Neuronal stem cell (in vitro differentiated cells): ENCODE results near the gene SUPT3H.

ENCODE experiments used
- DNase-seq: peaks from one replicate; pipeline ENCODE4 v3.0.0-alpha.2; 2013; ENCODE audit warnings: low spot score
- H2AFZ ChIP-seq: one replicate; pipeline ENCODE4 v1.6.1; 2013; ENCODE audit warnings: mild to moderate bottlenecking, low read length, inconsistent platforms
- H2AK5ac ChIP-seq: 2 replicates; pipeline ENCODE4 v1.6.1; 2013; ENCODE audit warnings: low read depth, mild to moderate bottlenecking, inconsistent platforms, low read length, moderate library complexity, mixed read lengths
- H2BK120ac ChIP-seq: 2 replicates; pipeline ENCODE4 v1.6.1; 2013; ENCODE audit warnings: low read depth, mild to moderate bottlenecking, inconsistent platforms, low read length, moderate library complexity, mixed read lengths
- H2BK12ac ChIP-seq: one replicate; pipeline ENCODE4 v1.6.1; 2013; ENCODE audit warnings: low read length, inconsistent platforms
- H2BK15ac ChIP-seq: 2 replicates; pipeline ENCODE4 v1.6.1; 2013; ENCODE audit warnings: mild to moderate bottlenecking, low read length, inconsistent platforms, mixed read lengths
- H2BK5ac ChIP-seq: one replicate; pipeline ENCODE4 v1.6.1; 2013; ENCODE audit warnings: inconsistent platforms, mild to moderate bottlenecking, low read length, moderate library complexity
- H3K14ac ChIP-seq: one replicate; pipeline ENCODE4 v1.6.1; 2013; ENCODE audit warnings: low read length, inconsistent platforms
- H3K18ac ChIP-seq: 2 replicates; pipeline ENCODE4 v1.6.1; 2013; ENCODE audit warnings: low read length, inconsistent platforms
- H3K23ac ChIP-seq: 2 replicates; pipeline ENCODE4 v1.6.1; 2013; ENCODE audit warnings: low read depth, mild to moderate bottlenecking, mixed read lengths, low read length, inconsistent platforms; ENCODE audit not compliant: poor library complexity
- H3K27ac ChIP-seq: replicated peaks from 3 replicates; pipeline ENCODE4 v1.5.1; 2013; ENCODE audit warnings: low read length, inconsistent platforms
- H3K27me3 ChIP-seq, 3 experiments: 2 replicates each; pipeline ENCODE4 v1.6.1; 2013; ENCODE audit warnings: low read length in 3 of 3, mild to moderate bottlenecking in 2 of 3, inconsistent platforms in 1 of 3, low read depth in 1 of 3, mixed read lengths in 1 of 3, moderate library complexity in 1 of 3; ENCODE audit not compliant: control insufficient read depth in 3 of 3, insufficient read depth in 3 of 3
- H3K36me3 ChIP-seq, 2 donors: replicated peaks in 1 of 2; 2 replicates each; pipeline ENCODE4 v1.6.1; 2013; ENCODE audit warnings: low read length in 2 of 2; ENCODE audit not compliant: control insufficient read depth in 2 of 2, insufficient read depth in 2 of 2
- H3K4ac ChIP-seq: 2 replicates; pipeline ENCODE4 v1.6.1; 2013; ENCODE audit warnings: inconsistent platforms, mild to moderate bottlenecking, low read length, moderate library complexity
- H3K4me1 ChIP-seq, 2 donors: 1 replicate in 1 of 2; 2 replicates in 1 of 2; pipeline ENCODE4 v1.6.1; 2013; ENCODE audit warnings: low read length in 2 of 2, low read depth in 1 of 2; ENCODE audit not compliant: control insufficient read depth in 2 of 2, insufficient read depth in 1 of 2
- H3K4me2 ChIP-seq: one replicate; pipeline ENCODE4 v1.6.1; 2013; ENCODE audit warnings: mild to moderate bottlenecking, low read length, inconsistent platforms; ENCODE audit not compliant: insufficient read depth, poor library complexity, severe bottlenecking
- H3K4me3 ChIP-seq, 2 donors: 2 replicates each; pipeline ENCODE4 v1.5.1; 2013; ENCODE audit warnings: low read length in 2 of 2, mild to moderate bottlenecking in 2 of 2, inconsistent platforms in 1 of 2, moderate library complexity in 1 of 2
- H3K79me1 ChIP-seq: one replicate; pipeline ENCODE4 v1.6.1; 2013; ENCODE audit warnings: low read depth, mild to moderate bottlenecking, inconsistent platforms, low read length, moderate library complexity
- H3K9ac ChIP-seq: one replicate; pipeline ENCODE4 v1.6.1; 2013; ENCODE audit warnings: mild to moderate bottlenecking, low read depth, low read length, inconsistent platforms; ENCODE audit not compliant: poor library complexity
- H3K9me3 ChIP-seq, 2 donors: replicated peaks in 1 of 2; 2 replicates each; pipeline versions ENCODE3 to v1.6.1; 2013; ENCODE audit warnings: low read length in 2 of 2, mild to moderate bottlenecking in 2 of 2, inconsistent platforms in 1 of 2, low read depth in 1 of 2, mixed read lengths in 1 of 2, moderate library complexity in 1 of 2; ENCODE audit not compliant: control insufficient read depth in 2 of 2, insufficient read depth in 1 of 2
- H4K8ac ChIP-seq: one replicate; pipeline ENCODE4 v1.6.1; 2013; ENCODE audit warnings: low read depth, mild to moderate bottlenecking, inconsistent platforms, low read length, moderate library complexity
- H4K91ac ChIP-seq: one replicate; pipeline ENCODE4 v1.6.1; 2013; ENCODE audit warnings: low read length, low read depth, mild to moderate bottlenecking, inconsistent platforms; ENCODE audit not compliant: poor library complexity
- WGBS, 2 donors: extraction: QIAGEN DNeasy Blood & Tissue Kit; methylation state at CpG; one replicate each; pipeline ENCODE4 v1.1.7; 2013; ENCODE audit warnings: missing lambda C conversion rate in 2 of 2, mixed read lengths in 1 of 2; ENCODE audit not compliant: insufficient read length in 2 of 2, insufficient replicate concordance in 1 of 2; ENCODE audit errors: extremely low coverage in 2 of 2; 5-methylcytosine and 5-hydroxymethylcytosine counted together

SUPT3H gene

DNA sequence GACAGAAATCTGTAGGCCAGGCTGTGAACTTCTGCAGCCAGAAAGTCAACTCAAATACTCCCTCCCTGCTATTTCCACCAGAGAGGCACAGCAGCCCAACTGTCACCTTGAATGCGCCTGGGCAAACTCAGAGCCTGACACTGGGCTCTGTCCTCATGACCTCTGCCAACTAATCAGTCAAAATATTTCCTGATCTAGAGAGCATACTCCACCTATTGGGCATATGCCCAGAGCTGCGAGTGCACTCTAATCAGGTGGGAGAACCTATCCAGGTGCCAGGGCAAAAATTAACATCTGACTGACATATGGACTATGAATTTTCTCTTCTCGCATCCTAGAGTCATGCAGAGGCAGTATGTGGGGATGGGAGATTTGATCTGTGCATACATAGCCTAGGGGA lies 455.9 kb downstream of the SUPT3H start:
- H3K4me3 ChIP-seq = no peak overlapping the region
- no peak overlapping the region for H2BK5ac ChIP-seq
- no peaks in the 10 kb centered on the region for H3K9me3 ChIP-seq
- no peak overlapping the region for H3K4ac ChIP-seq
- H3K9ac ChIP-seq = no peak overlapping the region
- no peak overlapping the region for H4K91ac ChIP-seq
- no peak overlapping the region for H2BK12ac ChIP-seq
- no peak for DNase-seq
- WGBS, 2 donors = no CpG with 5 or more reads among the region's 3 CpGs
- no peak overlapping the region for H2AK5ac ChIP-seq
- no peak overlapping the region for H2BK120ac ChIP-seq
- no peak overlapping the region for H2BK15ac ChIP-seq
- H3K4me1 ChIP-seq = peaks cover 0 to 2% of the 10 kb centered on the region in 2 donors
- H3K27ac ChIP-seq = no peak overlapping the region
- H3K18ac ChIP-seq = no peak overlapping the region
- no peaks in the 10 kb centered on the region for H3K27me3 ChIP-seq
- no peak overlapping the region for H3K14ac ChIP-seq
- H2AFZ ChIP-seq = no peak overlapping the region
- no peaks in the 10 kb centered on the region for H3K36me3 ChIP-seq
- no peak overlapping the region for H4K8ac ChIP-seq
- no peak overlapping the region for H3K23ac ChIP-seq
- H3K4me2 ChIP-seq = no peak overlapping the region
- no peaks in the 10 kb centered on the region for H3K79me1 ChIP-seq

DNA sequence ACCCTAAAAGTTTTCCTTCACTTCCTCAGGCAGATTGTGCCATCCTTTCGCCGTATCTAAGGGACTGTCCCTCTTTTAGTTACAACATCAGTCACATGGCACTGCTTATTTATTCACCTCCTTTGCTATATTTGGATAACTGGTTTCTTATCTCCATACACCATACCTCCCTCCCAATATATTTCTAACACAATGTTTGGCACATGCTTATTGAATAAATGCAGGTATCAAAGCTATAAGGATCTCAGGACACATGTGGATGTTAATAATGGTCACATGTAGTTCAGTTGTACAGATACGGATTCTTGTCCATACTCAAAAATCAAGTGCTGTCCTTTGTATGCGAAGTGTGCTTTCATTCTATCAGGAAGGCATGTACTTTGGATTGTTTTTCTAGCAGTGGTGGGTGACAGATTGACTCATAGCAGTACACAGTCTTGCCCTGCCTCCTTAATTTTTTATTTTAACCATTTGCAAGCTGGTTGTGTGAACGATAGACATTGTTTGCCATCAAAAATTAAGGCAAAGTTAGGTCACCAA lies 456.7 kb downstream of the SUPT3H start:
- H2BK5ac ChIP-seq = no peak overlapping the region
- no peak overlapping the region for H3K4me2 ChIP-seq
- peaks cover 0 to 2% of the 10 kb centered on the region in 2 donors for H3K4me1 ChIP-seq
- no peak overlapping the region for H2AK5ac ChIP-seq
- no peak overlapping the region for H3K18ac ChIP-seq
- no peak overlapping the region for H2BK15ac ChIP-seq
- H3K23ac ChIP-seq = no peak overlapping the region
- no peak overlapping the region for H2BK120ac ChIP-seq
- no peak for DNase-seq
- H2BK12ac ChIP-seq = no peak overlapping the region
- H3K27ac ChIP-seq = no peak overlapping the region
- H3K4ac ChIP-seq = no peak overlapping the region
- no peaks in the 10 kb centered on the region for H3K79me1 ChIP-seq
- no peak overlapping the region for H3K9ac ChIP-seq
- H3K36me3 ChIP-seq = no peaks in the 10 kb centered on the region
- H3K14ac ChIP-seq = no peak overlapping the region
- no peak overlapping the region for H3K4me3 ChIP-seq
- no peak overlapping the region for H4K91ac ChIP-seq
- no peak overlapping the region for H2AFZ ChIP-seq
- WGBS, 2 donors = no CpG with 5 or more reads among the region's 5 CpGs
- no peaks in the 10 kb centered on the region for H3K27me3 ChIP-seq
- no peaks in the 10 kb centered on the region for H3K9me3 ChIP-seq
- H4K8ac ChIP-seq = no peak overlapping the region

GRCh38 chr6:44918671-44919296 lies 458.9 kb downstream of the SUPT3H start:
- Histone ChIP-seq H3K79me1 (no peaks in the 10 kb centered on the region), H3K14ac (no peak overlapping the region), H3K9ac (no peak overlapping the region), H3K4me3 (no peak overlapping the region), H3K27ac (no peak overlapping the region), H4K91ac (no peak overlapping the region), H2AFZ (no peak overlapping the region), H2AK5ac (no peak overlapping the region), H3K27me3 (no peaks in the 10 kb centered on the region), H3K4me1 (peaks cover 0 to 2% of the 10 kb centered on the region in 2 donors), H3K9me3 (peaks cover 0 to 4% of the 10 kb centered on the region in 2 donors), H2BK15ac (no peak overlapping the region), H3K4ac (no peak overlapping the region), H3K23ac (no peak overlapping the region), H2BK5ac (no peak overlapping the region), H2BK120ac (no peak overlapping the region), H2BK12ac (no peak overlapping the region), H3K18ac (no peak overlapping the region), H3K4me2 (no peak overlapping the region), H4K8ac (no peak overlapping the region), H3K36me3 (no peaks in the 10 kb centered on the region)
- no peak for DNase-seq
- no CpG with 5 or more reads among the region's 6 CpGs for WGBS, 2 donors

GRCh38 chr6:44917430-44917829 lies 460.3 kb downstream of the SUPT3H start:
- Histone ChIP-seq H2BK12ac (no peak overlapping the region), H2AFZ (no peak overlapping the region), H3K18ac (no peak overlapping the region), H3K14ac (no peak overlapping the region), H2BK120ac (no peak overlapping the region), H3K79me1 (no peaks in the 10 kb centered on the region), H4K8ac (no peak overlapping the region), H3K36me3 (no peaks in the 10 kb centered on the region), H4K91ac (no peak overlapping the region), H3K9ac (no peak overlapping the region), H3K4me1 (peaks cover 0 to 2% of the 10 kb centered on the region in 2 donors), H3K4me3 (no peak overlapping the region), H3K27me3 (no peaks in the 10 kb centered on the region), H3K27ac (no peak overlapping the region), H2BK5ac (no peak overlapping the region), H3K4me2 (no peak overlapping the region), H2BK15ac (no peak overlapping the region), H3K23ac (no peak overlapping the region), H2AK5ac (no peak overlapping the region), H3K4ac (no peak overlapping the region), H3K9me3 (peaks cover 0 to 5% of the 10 kb centered on the region in 2 donors)
- no CpG with 5 or more reads among the region's 2 CpGs for WGBS, 2 donors
- DNase-seq = no peak
